ENCODE measurements around the gene ASPHD2. TPM values are rescaled to one million over a fixed set of nuclear protein-coding genes. Genes with fewer than 3 reads are reported as not detected.
A peak's percentile ranks its signal among the peaks of the same experiment; 100 is the strongest.

Gene ASPHD2
- total RNA-seq, 1 experiment from 2014 or later = 7.1 TPM

DNA sequence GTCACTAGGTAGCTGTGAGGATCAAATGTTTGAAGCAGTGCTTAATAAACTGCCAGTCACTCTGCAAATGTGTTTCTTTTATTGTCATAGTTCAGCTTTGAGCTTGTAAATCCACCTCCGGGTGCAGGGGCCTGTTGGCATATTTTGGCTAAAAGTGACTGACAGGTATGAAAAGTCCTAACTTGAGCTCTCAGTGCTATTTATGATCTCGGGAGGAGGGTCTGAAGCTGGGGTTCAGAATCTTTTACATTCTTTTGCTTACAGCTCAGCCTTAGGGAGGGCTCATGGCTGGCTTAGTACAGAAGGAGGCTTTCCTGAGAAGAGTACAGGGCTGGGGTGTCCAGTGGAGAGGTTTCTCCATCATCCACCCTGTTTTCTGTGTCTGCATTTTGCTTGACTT is 1.5 kb downstream of the ASPHD2 start:
- Histone ChIP-seq H3K56ac (ENCODE audit: insufficient read length, low read depth, low read length) (no peak overlapping the region), H2BK15ac (ENCODE audit: low read depth, low read length) (no peak overlapping the region), H2AFZ (ENCODE audit: low read length) (no peak overlapping the region), H3K18ac (ENCODE audit: insufficient read length, low read depth, low read length) (no peak overlapping the region), H2BK12ac (ENCODE audit: insufficient read length, low read depth, low read length) (no peak overlapping the region), H3K79me2 (ENCODE audit: insufficient read depth, low read length) (no peaks in the 10 kb centered on the region; the same call in 1 of the 2 replicates), H2AK5ac (ENCODE audit: insufficient read length, low read length) (no peak overlapping the region), H2BK120ac (ENCODE audit: low read depth, low read length, poor library complexity, severe bottlenecking) (no peak overlapping the region), H4K91ac (ENCODE audit: insufficient read length, low read depth, low read length) (no peak overlapping the region), H3T11ph (ENCODE audit: low read length) (no peak overlapping the region), H3K14ac (ENCODE audit: insufficient read depth, low read length) (no peak overlapping the region), H3K9ac (ENCODE audit: extremely low read depth, insufficient read length, low read length) (no peak overlapping the region), H2BK5ac (ENCODE audit: insufficient read length, low read length) (no peak overlapping the region), H3K79me1 (ENCODE audit: insufficient read depth, low read depth, low read length, poor library complexity, severe bottlenecking) (no peaks in the 10 kb centered on the region), H4K20me1 (ENCODE audit: control insufficient read depth, insufficient read depth, insufficient read length) (no peaks in the 10 kb centered on the region), H3K4me1 (ENCODE audit: insufficient read depth, low read length) (no peaks in the 10 kb centered on the region; the same call in 1 of the 2 replicates), H3K9me3 (ENCODE audit: control insufficient read depth, low read depth, low read length) (no peaks in the 10 kb centered on the region), H3K4ac (ENCODE audit: low read depth, low read length) (no peak overlapping the region), H3K23me2 (ENCODE audit: insufficient read length, low read depth, low read length, poor library complexity, severe bottlenecking) (peaks cover 11% of the 10 kb centered on the region), H3K27me3 (ENCODE audit: insufficient read depth, low read length) (no peaks in the 10 kb centered on the region), H4K8ac (replicated peaks; ENCODE audit: insufficient read length, low read depth, low read length) (no peak overlapping the region), H4K5ac (ENCODE audit: insufficient read length, low read depth, low read length) (no peak overlapping the region), H3K4me2 (ENCODE audit: insufficient read depth, insufficient read length, low read length) (no peak overlapping the region), H3K23ac (ENCODE audit: insufficient read length, low read depth, low read length) (no peak overlapping the region), H2BK20ac (ENCODE audit: low read depth, low read length, poor library complexity, severe bottlenecking) (no peak overlapping the region), H3K27ac (ENCODE audit: insufficient read length, low read depth, low read length) (no peak overlapping the region)
- H3K36me3 Mint-ChIP-seq (ENCODE audit: insufficient read depth in 1 of 3, low read depth in 3 of 3) = peaks cover 3 to 19% (median 13%) of the 10 kb centered on the region in 3 experiments
- H3K9me3 Mint-ChIP-seq = peaks cover 0 to 3% of the 10 kb centered on the region in 2 experiments; a peak in 3 of 5 replicates
- H3K27me3 Mint-ChIP-seq (ENCODE audit: low read depth) = peaks cover 37% of the 10 kb centered on the region
- TF ChIP-seq, protein P1, sequence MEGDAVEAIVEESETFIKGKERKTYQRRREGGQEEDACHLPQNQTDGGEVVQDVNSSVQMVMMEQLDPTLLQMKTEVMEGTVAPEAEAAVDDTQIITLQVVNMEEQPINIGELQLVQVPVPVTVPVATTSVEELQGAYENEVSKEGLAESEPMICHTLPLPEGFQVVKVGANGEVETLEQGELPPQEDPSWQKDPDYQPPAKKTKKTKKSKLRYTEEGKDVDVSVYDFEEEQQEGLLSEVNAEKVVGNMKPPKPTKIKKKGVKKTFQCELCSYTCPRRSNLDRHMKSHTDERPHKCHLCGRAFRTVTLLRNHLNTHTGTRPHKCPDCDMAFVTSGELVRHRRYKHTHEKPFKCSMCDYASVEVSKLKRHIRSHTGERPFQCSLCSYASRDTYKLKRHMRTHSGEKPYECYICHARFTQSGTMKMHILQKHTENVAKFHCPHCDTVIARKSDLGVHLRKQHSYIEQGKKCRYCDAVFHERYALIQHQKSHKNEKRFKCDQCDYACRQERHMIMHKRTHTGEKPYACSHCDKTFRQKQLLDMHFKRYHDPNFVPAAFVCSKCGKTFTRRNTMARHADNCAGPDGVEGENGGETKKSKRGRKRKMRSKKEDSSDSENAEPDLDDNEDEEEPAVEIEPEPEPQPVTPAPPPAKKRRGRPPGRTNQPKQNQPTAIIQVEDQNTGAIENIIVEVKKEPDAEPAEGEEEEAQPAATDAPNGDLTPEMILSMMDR (conservative IDR thresholded peaks at IDR 0.05) = no peak
- H3K4me3 Mint-ChIP-seq = peak overlapping the region; percentile 74 to 90
- peaks cover 19 to 29% of the 10 kb centered on the region in 2 experiments for H3K4me1 Mint-ChIP-seq
- WGBS (ENCODE audit: extremely low coverage, insufficient read length, low lambda C conversion rate) = no CpG with 5 or more reads among the region's 2 CpGs
- DNase-seq = no peak
- no peak overlapping the region for H3K27ac Mint-ChIP-seq
